KG1 (cell line): ENCODE measurements around the gene HOXC6.
"Not testable (repeated sequence)": the region's sequence is repeated elsewhere in the genome, so short reads cannot be mapped to it uniquely, and the experiment has no call there.

Experiments used
- DNase-seq: peaks from one replicate; lab custom pipeline; 2025; lab: John Stamatoyannopoulos, UW

HOXC6 gene

DNA sequence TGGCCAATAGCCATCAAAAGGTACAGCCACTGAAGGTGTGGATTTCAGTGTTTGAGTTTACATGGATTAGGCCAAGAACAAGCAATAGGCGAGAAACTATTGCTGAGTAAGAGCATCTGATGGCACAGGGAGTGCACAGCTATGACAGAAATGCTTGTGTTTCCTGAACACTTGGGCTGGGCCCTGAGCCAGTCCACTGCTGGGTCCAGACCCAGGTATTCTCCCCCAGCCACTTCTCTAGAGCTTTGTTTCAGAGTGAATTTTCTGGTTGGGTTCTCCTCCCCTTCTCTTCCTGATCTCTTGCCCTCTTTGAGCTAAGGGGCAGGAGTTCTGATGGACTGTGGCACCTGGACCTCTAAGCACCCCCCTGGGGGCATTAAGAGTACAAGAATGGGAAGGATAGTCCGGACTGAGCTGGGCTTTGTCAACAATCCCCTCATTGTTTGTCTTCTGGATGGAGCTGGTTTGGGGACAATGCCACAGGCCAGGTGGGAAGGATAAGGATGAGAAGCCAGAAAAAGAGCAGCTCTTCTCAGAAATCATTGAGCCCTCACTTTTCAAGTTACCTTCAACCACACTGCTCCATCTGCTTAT is 13.0 kb downstream of the HOXC6 start:
- DNase-seq = no peak

GRCh38 chr12:54042033-54042432 is 13.8 kb downstream of the HOXC6 start:
- DNase-seq = not testable (repeated sequence)

GRCh38 chr12:54042970-54043853 is 15.0 kb downstream of the HOXC6 start:
- DNase-seq = no peak

DNA sequence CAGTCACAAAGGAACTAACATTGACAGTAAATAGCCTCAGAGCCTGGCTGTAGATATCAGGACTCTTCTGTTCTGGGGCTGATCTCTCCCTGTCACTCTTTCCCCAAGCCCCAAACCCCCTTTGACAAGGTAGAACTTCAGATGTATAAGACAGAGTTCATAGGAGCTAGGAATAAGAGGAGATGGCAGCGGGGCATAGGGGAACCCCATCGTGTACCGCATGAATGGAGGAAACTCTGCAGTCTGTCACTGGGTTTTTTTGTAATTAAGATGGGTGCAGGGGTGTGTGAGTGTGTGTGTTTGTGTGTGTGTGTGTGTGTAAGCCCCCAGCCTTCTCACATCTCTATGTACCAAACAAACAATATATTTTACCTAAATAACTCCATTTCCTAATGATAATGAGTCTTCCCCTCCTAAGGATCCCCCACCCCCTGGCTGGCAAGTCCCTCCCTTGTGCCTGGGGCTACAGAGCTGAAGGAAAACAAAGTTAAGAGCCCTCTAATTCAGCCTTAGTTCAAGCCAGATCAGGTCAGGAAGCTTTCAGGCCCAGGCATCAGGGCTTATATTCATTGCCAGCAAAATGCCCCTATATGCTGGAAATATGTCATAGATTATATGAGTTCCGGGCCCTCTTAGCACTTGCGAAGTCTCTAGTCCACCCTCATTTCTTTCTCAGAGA is 16.3 kb downstream of the HOXC6 start:
- no peak for DNase-seq

- DNase-seq = no peak
These were observed 17.2 kb downstream of the HOXC6 start for GRCh38 chr12:54045401-54045800.

DNA sequence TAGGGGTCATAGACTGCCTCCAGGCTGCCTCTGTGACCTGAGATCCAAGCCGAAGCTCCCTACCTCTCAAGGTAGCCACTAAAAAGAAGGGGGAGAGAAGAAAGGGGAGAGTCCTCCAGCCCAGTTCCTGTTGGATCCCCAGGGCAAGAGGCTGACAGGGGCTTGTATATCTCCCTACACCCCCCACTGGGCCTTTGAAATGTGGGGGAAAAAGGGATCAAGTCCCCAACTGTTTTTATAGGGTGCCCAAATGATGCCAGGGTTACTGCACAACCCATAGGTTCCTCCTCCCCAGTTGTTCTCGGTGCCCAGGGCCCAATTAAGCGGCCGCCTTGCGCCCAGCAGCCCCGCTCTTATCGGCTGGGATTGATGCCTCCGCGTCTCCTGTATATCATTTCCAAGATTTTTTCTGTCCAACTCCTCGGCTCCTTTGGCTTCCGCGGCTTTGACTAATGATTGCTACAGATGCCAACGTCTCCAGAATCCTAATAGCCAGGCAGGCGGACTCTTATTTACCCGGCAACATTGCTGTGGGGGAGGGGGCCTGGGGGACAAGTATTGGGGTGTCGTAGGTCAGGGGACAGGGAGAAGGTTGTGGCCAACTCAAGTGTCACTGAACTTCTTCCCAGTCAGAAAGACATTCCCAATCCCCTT is 17.8 kb downstream of the HOXC6 start:
- no peak for DNase-seq

DNA sequence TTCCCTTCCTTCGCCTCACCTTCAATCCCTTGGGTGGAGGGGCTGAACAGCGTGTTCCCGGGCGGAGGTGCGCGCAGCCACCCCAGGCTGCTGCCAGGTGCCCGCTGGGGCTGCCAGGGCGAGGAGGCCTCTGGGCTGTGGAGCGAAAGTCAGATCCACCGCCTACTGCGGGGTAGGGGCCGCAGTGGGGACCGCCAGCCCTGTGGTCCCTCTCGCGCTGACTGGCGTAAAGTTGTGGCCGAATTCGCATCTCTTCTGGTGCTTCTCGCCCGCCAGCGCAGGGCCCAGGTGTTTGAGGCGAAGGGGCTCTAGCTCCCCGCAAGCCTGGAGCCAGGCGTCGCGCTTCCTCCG is 18.5 kb downstream of the HOXC6 start:
- no peak for DNase-seq

- no peak for DNase-seq
These were observed 19.1 kb downstream of the HOXC6 start for GRCh38 chr12:54047160-54047963.

DNA sequence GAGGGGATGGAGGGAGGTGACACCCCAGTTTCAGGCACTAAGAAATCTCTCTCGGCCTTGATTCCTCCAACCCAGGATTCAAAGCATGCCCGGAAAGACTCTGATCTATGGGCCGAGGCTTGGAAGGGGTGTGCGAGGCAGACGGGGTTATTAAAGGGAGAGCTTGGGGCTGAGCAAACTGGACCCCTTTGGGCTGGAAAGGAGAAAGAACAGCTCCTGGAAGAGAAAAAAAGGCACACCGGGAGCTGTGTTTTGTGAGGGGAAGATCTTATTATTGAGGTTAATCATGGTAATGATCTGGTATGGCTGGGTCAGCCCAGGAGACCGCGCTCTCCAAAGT is 19.7 kb downstream of the HOXC6 start:
- DNase-seq = no peak

DNA sequence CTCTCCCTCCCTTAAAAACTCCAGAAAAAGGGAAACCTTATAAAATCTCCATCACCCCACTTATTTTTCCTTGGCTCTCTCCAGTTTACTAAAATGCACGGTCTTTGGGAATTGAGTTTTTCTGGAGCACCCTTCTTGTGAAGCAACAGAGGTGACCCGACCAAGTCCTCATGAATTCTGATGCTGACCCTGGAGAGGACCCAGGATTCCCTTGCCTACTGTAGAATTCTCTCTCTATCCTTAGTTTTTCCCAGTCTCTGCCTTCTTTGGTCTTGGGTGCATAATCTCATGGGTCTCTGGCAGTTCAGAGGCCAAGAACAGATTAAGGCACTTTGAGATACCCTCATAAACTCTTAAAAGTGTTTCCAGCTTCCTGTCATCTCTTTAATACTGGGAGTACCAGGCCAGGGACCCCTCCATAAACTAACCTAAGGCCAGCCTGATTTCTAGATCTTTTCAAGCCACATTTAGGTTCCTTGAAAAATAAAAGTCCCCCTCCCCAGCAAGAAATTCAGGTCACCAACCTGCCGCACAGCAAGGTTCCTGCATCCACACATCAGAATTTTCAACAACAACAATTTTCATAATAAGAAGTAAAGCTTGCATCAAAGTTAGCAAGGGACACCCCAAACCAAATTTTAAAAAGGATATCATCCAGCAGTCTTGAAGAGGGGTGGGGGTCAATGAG is 20.3 kb downstream of the HOXC6 start:
- no peak for DNase-seq

DNA sequence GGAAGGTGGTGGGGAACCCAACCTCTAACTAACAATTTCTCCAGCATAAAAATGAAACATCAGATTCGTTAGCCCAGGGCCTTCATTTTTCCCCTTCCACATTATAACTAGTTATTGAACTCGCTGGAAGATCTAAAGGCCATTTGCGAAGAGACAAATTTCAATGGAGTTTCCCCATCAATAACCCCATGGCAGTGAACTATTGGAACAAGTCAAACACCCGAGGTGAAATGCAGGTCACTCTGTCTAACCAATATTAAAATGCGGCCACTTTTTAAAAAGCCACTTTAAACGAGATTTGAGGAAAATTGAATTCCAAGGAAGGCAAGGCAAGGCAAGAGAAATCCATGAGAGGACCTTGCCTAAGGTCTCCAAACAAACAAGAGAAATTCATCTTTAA is 20.9 kb downstream of the HOXC6 start:
- DNase-seq = no peak

- DNase-seq = no peak
These were observed 22.2 kb downstream of the HOXC6 start for GRCh38 chr12:54050482-54050810.

DNA sequence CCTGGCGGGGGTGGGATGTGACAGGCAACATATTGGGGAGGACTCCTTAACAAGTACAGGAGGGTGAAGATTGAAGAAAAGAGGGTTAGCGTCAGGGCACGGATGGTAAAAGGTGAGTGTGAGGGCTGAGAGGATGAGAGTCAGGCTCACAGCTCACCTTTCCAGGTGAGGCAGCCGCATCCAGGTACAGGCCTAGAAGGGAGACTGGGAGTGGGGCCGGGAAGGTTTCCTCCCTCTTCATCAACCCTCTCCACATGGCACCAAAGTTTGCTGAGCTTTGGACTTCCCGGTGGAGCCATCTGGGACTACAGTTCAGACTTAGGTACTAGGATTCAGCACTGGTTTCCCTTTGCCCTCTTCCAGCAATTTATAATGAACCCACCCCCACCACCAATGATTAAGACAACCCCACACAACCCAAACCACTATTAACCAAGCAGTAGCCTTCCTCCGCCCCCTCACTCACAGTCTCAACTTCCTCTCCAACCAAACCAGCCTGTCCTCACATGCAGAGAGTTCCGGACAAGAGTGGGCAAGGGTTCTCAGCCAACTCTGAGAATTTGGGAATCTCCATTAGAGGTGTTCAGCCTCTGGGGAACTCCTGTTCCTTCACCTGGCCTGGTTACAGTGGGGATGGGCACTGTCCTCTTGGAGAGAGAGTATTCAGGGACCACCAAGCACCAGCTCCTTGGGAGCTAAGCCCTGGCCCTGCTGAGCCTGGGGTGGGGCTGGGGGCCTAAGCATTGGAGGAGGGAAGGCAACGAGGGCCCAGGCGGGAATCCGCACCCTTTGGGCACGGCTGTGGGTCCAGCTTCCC is 23.0 kb downstream of the HOXC6 start:
- no peak for DNase-seq

GRCh38 chr12:54051874-54052437 is 23.7 kb downstream of the HOXC6 start:
- DNase-seq = no peak

DNA sequence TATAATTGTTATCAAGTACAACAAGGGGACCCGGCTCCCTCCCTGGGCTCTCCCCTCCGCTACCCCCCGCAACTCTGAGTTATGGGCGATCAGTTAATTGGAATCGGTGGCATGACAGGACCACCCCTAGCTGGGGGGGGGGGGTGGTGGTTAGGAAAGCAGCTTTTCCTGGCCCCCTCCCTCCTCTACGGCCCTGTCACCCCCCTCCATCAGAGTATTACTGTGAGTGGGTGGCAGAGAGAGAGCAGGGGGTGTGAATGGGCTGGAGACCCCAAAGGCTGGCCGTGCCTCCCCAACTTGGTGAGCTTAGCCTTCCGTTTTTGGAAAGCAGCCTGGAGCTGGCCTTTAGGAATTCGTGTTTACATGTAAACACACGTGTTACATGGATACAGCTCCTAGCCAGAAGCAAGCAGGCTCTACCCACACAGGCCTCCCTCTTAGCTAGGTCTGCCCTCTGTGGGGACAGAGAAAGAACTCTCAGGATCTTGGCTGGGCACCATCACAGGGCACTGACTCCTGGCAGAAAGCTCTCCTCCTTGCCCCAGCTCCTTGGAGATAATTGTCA is 24.3 kb downstream of the HOXC6 start:
- no peak for DNase-seq

DNA sequence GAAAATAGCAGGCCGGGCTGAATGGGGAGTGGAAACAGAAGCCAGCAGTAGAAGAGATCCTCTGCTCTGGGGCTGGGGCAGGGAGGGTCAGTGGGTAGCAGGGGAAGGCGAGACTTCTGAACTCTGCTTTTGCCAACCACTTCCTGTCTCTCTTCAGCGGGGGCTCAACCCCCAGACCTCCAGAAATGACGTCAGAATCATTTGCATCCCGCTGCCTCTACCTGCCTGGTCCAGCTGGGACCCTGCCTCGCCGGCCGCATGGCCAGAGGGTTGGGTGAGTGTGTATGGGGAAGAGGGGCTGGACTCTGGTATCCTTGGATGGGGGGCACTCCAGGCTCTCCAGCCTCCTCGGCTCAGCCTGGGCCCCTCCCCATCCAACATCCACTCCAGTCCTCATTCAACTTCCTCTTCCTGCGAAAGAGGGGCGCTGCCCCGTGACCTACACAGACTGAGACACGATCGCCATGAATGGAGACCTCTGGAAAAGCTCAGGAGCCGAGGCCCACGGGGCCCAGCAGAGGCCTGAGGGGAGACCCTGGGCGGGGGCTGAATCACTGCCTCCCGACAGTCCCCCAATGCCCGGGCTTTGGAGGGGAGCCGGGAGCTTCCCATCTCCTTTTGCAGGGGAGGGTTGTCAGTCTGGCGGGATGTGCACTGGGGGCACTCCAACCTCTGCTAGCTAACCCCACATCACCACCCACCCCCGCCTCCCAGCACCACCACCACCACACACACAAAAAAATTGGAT is 24.9 kb downstream of the HOXC6 start:
- no peak for DNase-seq

- no peak for DNase-seq
These were observed 25.8 kb downstream of the HOXC6 start, which contains the start of gene HOXC4 for GRCh38 chr12:54053751-54054741. TSS of gene HOXC4 (plus strand) at chr12:54053835. CDS start at chr12:54053923, 88 bp downstream.

DNA sequence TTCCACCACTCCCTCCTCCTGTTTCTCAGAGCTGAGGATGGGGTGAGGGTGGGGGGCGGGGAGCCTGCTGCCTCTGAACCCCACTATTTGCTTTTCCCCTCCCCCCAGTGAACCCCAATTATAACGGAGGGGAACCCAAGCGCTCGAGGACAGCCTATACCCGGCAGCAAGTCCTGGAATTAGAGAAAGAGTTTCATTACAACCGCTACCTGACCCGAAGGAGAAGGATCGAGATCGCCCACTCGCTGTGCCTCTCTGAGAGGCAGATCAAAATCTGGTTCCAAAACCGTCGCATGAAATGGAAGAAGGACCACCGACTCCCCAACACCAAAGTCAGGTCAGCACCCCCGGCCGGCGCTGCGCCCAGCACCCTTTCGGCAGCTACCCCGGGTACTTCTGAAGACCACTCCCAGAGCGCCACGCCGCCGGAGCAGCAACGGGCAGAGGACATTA is 26.5 kb downstream of the HOXC6 start:
- no peak for DNase-seq
